Medulla oblongata (tissue), 1 donor: ENCODE results near the gene PTGS1.
A peak's percentile ranks its signal among the peaks of the same experiment; 100 is the strongest.
"Not testable (repeated sequence)": the region's sequence is repeated elsewhere in the genome, so short reads cannot be mapped to it uniquely, and the experiment has no call there.

ENCODE experiments used
- DNase-seq: peaks from one replicate; pipeline ENCODE4 v3.0.0-alpha.2; 2015; ENCODE audit errors: extremely low spot score

Gene PTGS1

DNA sequence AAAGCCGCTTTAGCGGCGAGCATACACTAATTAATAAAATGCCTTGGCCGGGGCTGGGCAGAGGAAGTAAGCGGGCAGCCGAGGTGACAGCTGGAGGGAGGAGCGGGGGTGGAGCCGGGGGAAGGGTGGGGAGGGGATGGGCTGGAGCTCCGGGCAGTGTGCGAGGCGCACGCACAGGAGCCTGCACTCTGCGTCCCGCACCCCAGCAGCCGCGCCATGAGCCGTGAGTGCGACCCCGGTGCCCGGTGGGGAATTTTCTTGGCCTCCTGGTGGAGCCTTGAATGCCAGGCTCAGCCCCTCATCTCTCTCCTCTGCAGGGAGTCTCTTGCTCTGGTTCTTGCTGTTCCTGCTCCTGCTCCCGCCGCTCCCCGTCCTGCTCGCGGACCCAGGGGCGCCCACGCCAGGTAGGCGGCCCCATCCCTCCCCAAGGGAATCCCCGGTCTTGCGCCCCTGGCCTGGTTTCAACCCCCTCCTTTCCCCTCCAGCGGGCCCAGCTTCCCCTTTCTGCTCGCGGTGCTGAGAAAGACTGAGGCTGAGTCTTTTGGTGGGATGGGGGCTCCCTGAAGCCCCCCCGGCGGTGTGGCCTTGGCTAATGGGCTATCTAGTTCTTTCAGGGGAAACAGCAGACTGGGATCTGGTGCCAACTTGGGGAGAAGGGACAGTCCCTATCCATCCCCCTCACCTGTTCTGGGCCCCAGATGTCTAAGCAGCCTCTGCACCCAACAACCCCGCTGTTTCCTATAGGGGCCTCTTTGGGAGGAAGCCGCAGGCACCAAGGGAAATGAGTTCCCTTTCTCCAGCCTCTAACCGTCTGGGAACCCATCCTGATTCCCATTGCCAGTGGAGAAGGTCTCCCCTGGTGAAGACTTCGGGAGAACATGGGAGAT is at the start of gene PTGS1:
Gene PTGS1, plus strand, starts transcription at position 156 of the 887 bp plus-strand sequence. Its CDS starts 61 bp downstream, at position 217.
- DNase-seq: peak; percentile 25

GRCh38 chr9:122322553-122322952 is 48.3 kb upstream of the PTGS1 start:
- DNase-seq: peak; percentile 16

- DNase-seq: not testable (repeated sequence)
Measured at GRCh38 chr9:122324665-122325064, 46.2 kb upstream of the PTGS1 start.

- no peak for DNase-seq
Measured at GRCh38 chr9:122325124-122325523, 45.7 kb upstream of the PTGS1 start.

GRCh38 chr9:122327175-122327574 is 43.6 kb upstream of the PTGS1 start:
- DNase-seq: no peak

DNA sequence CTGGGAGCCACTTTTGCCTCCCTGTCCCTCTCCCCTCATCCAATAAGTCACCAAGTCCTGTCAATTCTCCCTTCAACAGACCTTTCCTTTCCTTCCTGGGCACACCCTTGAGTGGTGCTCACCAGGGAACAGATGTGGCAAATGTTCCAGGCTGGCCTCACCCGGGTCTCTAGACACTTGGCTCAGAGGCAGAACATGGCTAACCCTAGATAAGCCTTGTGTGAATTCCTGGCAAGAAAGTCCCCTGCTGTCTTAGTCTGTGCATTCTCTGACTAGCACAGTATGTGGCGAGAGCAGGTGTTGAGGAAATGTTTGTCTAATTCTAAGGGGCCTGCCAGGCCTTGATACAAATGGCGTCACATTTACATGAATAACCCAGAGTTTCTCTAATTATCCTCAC is 41.2 kb upstream of the PTGS1 start:
- no peak for DNase-seq

DNA sequence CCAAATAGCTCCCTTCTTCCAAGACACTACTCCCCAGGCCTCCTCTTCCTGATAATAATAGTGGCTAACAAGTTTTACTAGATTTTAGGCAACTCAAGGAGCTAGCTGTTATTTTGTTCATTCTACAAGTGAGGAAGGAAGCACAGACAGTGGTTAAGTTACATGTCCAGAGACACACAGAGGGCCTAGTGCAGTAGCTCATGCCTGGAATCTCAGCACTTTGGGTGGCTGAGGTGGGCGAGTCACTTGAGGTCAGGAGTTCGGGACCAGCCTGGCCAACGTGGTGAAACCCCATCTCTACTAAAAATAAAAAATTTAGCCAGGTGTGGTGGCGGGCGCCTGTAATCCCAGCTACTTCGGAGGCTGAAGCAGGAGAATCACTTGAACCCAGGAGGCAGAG is 40.4 kb upstream of the PTGS1 start:
- not testable (repeated sequence) for DNase-seq

DNA sequence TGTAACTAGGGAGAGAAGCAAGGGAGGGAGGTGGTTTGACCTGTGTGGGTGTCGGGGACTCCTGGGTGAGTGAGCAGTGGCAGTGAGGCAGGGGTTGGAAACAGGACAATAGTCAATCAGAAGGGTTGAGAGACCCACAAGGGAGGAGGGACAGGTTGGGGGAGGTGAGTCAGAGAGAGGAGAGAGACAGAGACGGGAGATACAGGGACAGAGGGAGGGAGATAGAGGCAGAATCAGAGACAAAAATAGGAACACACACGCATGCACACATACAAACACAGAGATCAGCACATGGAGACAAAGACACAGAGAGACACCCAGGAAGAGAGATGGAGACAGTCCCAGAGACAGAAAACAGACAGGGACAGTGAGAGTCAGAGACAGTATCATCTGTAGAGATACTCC is 39.3 kb upstream of the PTGS1 start:
- no peak for DNase-seq

GRCh38 chr9:122332083-122332482 is 38.7 kb upstream of the PTGS1 start:
- DNase-seq: no peak

DNA sequence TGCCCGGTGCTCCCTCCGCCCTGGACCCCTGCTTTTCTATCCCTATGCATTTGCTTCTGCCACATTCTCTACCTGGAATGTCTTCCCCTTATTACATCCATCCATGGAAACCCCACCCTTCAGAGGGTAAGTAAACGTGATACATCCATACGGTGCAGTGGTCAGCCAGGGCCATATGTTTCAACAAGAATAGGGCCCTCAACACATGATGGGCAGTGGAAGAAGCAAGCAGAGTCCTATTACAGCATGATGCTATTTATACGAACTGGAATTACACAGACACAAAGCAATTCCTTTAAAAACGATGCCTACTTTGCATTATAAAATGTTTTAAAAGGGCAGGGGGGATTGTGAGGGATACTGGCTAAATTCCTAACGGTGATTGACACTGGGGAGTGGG is 38.2 kb upstream of the PTGS1 start:
- DNase-seq: no peak

GRCh38 chr9:122333169-122333808 is 37.5 kb upstream of the PTGS1 start:
- DNase-seq: no peak

- no peak for DNase-seq
Measured at GRCh38 chr9:122334916-122335315, 35.9 kb upstream of the PTGS1 start.

DNA sequence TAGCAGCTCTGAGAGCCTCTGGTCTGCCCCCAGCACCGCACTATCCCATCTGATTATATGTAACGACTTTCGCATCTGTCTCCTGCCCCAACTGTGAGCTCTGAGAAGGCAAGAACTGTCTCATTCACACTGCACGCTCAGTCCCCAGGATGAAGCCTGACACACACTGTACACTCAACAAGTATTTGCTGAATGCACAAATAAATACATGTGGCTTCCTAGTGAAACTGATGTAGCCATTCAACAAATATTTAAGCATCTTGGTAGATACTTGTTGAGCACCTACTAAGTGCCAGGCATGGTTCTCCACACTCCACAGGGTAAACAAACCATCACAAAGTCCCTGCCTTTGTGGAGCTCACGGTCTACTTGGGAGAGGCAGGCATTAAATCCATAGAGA is 34.6 kb upstream of the PTGS1 start:
- no peak for DNase-seq

GRCh38 chr9:122336866-122337555 is 33.8 kb upstream of the PTGS1 start:
- no peak for DNase-seq

DNA sequence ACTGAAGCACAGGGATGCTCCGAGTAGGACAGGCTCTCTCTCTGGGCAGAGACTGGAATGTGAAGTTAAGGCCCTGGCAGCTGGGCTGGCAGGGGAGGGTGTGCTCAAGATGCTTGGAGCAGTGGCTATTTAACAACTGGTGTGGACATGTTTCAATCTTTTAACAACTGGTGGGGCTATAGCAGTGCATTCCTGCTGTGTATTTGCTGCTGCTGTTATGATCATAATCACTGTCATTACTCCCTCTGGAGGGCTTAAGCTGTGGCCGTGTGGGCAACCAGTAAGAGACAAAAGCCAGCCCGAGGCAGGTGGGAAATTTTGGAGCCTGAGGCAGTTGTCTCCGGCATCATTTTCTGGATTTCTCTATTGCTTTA is 33.3 kb upstream of the PTGS1 start:
- DNase-seq: no peak

- no peak for DNase-seq
Measured at GRCh38 chr9:122338536-122338935, 32.3 kb upstream of the PTGS1 start.

GRCh38 chr9:122338994-122339393 is 31.8 kb upstream of the PTGS1 start:
- DNase-seq: no peak

DNA sequence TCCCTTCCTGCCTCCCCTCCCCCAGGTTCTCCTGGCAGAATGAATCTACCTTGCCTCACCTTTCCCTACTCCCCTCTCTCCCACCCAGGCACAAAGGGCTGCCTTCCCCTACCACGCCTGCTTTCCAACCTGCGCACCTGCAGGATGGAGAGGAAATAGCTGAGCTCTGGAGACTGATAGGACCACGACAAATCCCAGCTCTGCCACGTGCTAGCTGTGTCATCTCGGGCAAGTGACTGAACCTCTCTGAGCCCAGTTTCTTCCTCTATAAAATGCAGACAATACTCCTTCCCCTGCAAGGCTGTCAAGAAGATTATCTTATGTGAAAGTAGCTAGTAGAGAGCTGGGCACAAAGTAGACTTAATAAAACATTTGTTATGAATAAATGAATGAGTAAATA is 31.2 kb upstream of the PTGS1 start:
- no peak for DNase-seq

DNA sequence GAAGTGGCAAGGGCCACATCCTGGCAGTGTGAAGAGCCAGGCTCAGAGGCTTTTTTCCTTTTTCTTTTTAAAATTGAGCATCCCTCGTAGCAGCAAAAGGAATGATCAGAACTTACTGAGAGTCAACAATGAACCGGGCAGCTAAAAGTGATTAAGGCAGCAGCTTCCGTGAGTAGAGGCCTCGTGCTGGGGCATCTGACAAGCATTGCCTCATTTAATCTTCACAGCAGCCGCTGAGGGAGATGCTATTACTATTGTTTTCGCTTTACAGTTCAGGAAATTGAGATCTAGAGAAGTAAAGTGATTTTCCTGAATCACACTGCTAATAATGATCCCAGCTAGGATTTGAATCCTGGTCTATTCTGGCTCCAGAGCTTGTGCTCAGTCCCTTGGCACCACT is 30.7 kb upstream of the PTGS1 start:
- no peak for DNase-seq

GRCh38 chr9:122342323-122343050 is 28.3 kb upstream of the PTGS1 start:
- DNase-seq: no peak

- no peak for DNase-seq
Measured at GRCh38 chr9:122346478-122347347, 24.1 kb upstream of the PTGS1 start.
